ENCODE data around the gene GUSB. TPM values are rescaled to one million over a fixed set of nuclear protein-coding genes. Genes with fewer than 3 reads are reported as not detected.
"Not testable (repeated sequence)": the region's sequence is repeated elsewhere in the genome, so short reads cannot be mapped to it uniquely, and the experiment has no call there.

GUSB gene
- total RNA-seq, 2 experiments from 2014 or later: 74.0 to 82.3 TPM

- Mint-ChIP-seq H3K9me3 (no peaks in the 10 kb centered on the region), H3K4me1 (no peaks in the 10 kb centered on the region), H3K27me3 (no peaks in the 10 kb centered on the region), H3K36me3 (ENCODE audit: low read depth) (peaks cover 68% of the 10 kb centered on the region), H3K4me3 (no peak overlapping the region), H3K27ac (no peak overlapping the region)
- DNase-seq: no peak
- ChIA-PET POLR2A (interaction anchor here (0.9 to 1.0 kb wide), 2 partner anchors 12 to 14 kb away, joined by 3 to 4 read pairs; partner anchors contain the start of gene GUSB), CTCF (no interaction called here)
Observed at GRCh38 chr7:65968256-65969185, 13.5 kb downstream of the GUSB start.

DNA sequence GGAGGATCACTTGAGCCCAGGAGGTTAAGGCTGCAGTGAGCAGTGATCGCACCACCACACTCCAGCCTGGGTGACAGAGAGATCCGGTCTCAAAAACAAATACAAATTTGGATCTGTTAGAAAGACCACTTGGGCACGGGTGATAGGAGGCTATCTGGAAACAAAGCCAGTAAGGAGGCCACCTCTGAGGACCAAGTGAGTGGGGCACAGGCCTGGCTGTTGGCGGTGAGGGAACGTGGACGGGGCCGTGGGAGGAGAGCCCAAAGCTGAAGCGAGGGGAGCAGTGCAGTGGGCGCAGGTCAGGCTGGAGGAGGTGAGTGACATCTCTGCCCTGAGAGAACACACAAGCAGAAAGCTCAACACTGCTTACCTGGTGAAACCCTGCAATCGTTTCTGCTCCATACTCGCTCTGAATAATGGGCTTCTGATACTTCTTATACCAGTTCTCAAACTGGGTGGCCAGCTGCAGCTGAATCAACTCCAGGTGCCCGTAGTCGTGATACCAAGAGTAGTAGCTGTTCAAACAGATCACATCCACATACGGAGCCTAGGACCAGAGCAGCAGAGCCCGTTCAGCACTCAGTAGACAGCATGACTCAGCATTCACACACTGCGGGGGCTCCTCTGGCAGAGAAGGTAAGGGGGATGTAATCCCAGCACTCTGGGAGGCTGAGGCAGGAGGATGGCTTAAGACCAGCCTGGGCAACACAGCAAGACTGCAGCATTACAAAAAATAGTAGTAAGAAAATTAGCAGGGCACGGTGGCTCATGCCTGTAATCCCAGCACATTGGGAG, 14.5 kb downstream of the GUSB start:
- Mint-ChIP-seq H3K4me1 (no peaks in the 10 kb centered on the region), H3K27me3 (no peaks in the 10 kb centered on the region), H3K9me3 (no peaks in the 10 kb centered on the region), H3K27ac (no peak overlapping the region), H3K36me3 (ENCODE audit: low read depth) (peaks cover 66% of the 10 kb centered on the region), H3K4me3 (no peak overlapping the region)
- CTCF ChIA-PET: no interaction called here
- POLR2A ChIA-PET: no interaction called here
- DNase-seq: no peak

DNA sequence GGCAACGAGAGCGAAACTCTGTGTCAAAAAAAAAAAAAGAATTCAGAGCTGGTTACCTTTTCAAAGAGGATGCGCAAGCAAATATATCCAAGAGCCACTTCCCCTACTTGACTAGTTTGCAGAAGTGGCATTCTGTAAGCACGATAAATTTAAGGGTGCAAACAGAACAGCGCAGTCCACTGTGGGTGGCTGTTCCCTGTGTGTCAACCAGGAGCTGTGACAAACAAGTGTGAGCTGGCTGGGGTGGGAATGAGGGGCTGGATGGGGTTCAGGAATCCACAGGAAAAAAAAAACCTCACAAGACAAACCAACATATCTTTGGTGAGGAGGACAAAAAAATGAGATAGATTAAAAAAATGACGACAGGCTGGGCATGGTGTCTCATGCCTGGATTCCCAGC, 15.9 kb downstream of the GUSB start:
- H3K27ac Mint-ChIP-seq: no peak overlapping the region

GRCh38 chr7:65964671-65965070, 17.3 kb downstream of the GUSB start:
- CTCF ChIA-PET, H3K27ac Mint-ChIP-seq, H3K9me3 Mint-ChIP-seq, H3K27me3 Mint-ChIP-seq, H3K4me1 Mint-ChIP-seq, POLR2A ChIA-PET, H3K4me3 Mint-ChIP-seq, DNase-seq: not testable (repeated sequence)
- H3K36me3 Mint-ChIP-seq (ENCODE audit: low read depth): peaks cover 63% of the 10 kb centered on the region

More for the DNA sequence above, 15.9 kb downstream of the GUSB start:
- Mint-ChIP-seq H3K27me3 (no peaks in the 10 kb centered on the region), H3K4me1 (no peaks in the 10 kb centered on the region), H3K4me3 (no peak overlapping the region), H3K9me3 (no peaks in the 10 kb centered on the region), H3K36me3 (ENCODE audit: low read depth) (peaks cover 61% of the 10 kb centered on the region)
- POLR2A ChIA-PET: no interaction called here
- CTCF ChIA-PET: no interaction called here
- DNase-seq: no peak

- Mint-ChIP-seq H3K36me3 (ENCODE audit: low read depth) (peaks cover 61% of the 10 kb centered on the region), H3K9me3 (no peaks in the 10 kb centered on the region), H3K27ac (no peak overlapping the region), H3K4me1 (no peaks in the 10 kb centered on the region), H3K4me3 (no peak overlapping the region), H3K27me3 (no peaks in the 10 kb centered on the region)
- no peak for DNase-seq
- POLR2A ChIA-PET: interaction anchor here (0.6 kb wide), 1 partner anchor 240 kb away, joined by 3 read pairs; no protein-coding TSS in a partner anchor
- CTCF ChIA-PET: no interaction called here
Observed at GRCh38 chr7:65962033-65962432, 20.0 kb downstream of the GUSB start.

DNA sequence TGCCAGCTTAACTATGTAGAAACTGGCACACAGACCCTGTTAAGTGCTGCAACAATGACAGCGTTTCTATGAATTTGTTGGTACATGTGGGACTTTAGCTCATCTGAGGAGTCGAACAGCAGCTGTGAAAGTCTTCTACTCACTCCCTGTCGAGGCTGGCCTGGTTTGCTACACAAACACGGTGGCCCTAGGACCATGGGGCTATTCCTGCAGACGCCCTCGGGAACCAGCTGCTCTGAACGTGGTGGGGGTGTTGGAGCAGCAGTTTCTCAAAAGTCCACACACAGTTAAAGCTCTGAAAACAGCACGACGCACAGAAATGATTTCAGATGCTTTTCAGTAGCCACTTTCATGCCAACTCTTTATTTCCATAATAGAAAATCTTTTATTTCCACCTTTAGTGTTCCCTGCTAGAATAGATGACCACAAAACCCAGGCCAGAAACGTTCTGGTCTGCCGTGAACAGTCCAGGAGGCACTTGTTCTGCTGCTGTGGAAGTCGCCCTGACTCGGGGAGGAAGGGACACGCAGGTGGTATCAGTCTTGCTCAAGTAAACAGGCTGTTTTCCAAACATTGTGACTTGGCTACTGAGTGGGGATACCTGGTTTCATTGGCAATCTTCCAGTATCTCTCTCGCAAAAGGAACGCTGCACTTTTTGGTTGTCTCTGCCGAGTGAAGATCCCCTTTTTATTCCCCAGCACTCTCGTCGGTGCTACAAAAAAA, 21.5 kb downstream of the GUSB start:
- no peak for DNase-seq
- Mint-ChIP-seq H3K4me1 (no peaks in the 10 kb centered on the region), H3K27me3 (no peaks in the 10 kb centered on the region), H3K27ac (no peak overlapping the region), H3K36me3 (ENCODE audit: low read depth) (peaks cover 56% of the 10 kb centered on the region), H3K4me3 (no peak overlapping the region), H3K9me3 (no peaks in the 10 kb centered on the region)
- POLR2A ChIA-PET: interaction anchor here (0.8 kb wide), 1 partner anchor 20 kb away, joined by 3 read pairs; no protein-coding TSS in a partner anchor
- CTCF ChIA-PET: no interaction called here

- no peaks in the 10 kb centered on the region for H3K4me1 Mint-ChIP-seq
- DNase-seq: no peak
- ChIA-PET CTCF (no interaction called here), POLR2A (no interaction called here)
- no peak overlapping the region for H3K4me3 Mint-ChIP-seq
- peaks cover 36% of the 10 kb centered on the region for H3K36me3 Mint-ChIP-seq (ENCODE audit: low read depth)
- no peak overlapping the region for H3K27ac Mint-ChIP-seq
- H3K27me3 Mint-ChIP-seq: no peaks in the 10 kb centered on the region
- H3K9me3 Mint-ChIP-seq: no peaks in the 10 kb centered on the region
Observed at GRCh38 chr7:65955718-65956117, 26.3 kb downstream of the GUSB start.

DNA sequence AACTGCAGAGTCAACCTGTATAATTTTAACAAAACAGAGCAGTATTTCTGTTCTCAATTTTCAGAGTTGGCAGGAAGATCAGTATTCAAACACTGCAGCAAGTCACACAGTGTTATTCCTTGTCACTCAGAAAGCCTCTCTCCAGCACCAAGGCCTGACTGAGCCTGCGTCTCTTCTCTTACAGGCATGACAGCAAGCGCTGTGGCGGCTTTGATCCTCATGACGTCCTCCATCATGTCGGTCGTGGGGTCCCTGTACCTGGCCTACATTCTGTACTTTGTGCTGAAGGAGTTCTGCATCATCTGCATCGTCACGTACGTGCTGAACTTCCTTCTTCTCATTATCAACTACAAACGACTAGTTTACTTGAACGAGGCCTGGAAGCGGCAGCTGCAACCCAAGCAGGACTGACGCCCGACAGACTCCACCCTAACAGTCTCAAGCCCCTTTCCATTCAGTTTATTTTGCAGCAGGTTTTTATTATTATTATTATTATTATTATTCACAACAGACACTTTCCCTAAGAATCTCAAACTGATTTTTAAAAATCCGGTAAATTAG, 28.0 kb downstream of the GUSB start:
- DNase-seq: no peak
- H3K27me3 Mint-ChIP-seq: no peaks in the 10 kb centered on the region
- H3K4me3 Mint-ChIP-seq: no peak overlapping the region
- H3K36me3 Mint-ChIP-seq (ENCODE audit: low read depth): peaks cover 20% of the 10 kb centered on the region
- H3K9me3 Mint-ChIP-seq: no peaks in the 10 kb centered on the region
- ChIA-PET POLR2A (no interaction called here), CTCF (no interaction called here)
- no peaks in the 10 kb centered on the region for H3K4me1 Mint-ChIP-seq
- no peak overlapping the region for H3K27ac Mint-ChIP-seq

DNA sequence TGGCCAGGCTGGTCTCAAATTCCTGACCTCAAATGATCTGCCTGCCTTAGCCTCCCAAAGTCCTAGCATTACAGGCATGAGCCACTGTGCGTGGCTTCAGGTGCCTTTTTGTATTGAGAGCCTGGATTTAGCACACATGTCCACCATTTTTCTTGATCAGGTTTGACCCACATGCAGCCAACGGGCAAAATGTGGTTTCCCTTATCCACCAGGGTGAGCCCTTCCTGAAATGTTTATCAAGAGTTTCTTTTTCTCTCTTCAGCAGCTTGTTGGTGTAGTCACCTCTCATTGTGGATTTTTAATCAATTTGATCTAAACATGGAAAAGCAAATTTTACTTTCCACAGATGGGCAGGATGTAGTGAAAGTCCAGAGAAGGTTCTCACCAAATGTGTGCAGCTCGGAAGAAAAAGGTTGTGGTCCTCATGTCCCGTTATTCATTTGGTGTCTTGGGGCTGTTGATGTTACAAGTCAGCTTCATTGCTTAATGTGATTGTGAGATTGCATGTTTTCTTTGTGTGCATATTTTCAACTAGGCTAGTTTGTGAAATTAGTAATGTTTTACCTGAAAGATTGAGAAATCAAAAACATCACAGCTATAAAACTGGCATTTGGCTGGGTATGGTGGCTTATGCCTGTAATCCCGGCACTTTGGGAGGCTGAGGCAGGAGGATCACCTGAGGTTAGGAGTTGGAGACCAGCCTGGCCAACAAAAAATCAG, 28.9 kb downstream of the GUSB start:
- Mint-ChIP-seq H3K4me3 (no peak overlapping the region), H3K36me3 (ENCODE audit: low read depth) (peaks cover 14% of the 10 kb centered on the region), H3K27ac (no peak overlapping the region), H3K4me1 (no peaks in the 10 kb centered on the region), H3K27me3 (no peaks in the 10 kb centered on the region), H3K9me3 (no peaks in the 10 kb centered on the region)
- ChIA-PET POLR2A (no interaction called here), CTCF (interaction anchor here (0.6 kb wide), 1 partner anchor 23 kb away, joined by 3 read pairs; no protein-coding TSS in a partner anchor)
- DNase-seq: no peak

DNA sequence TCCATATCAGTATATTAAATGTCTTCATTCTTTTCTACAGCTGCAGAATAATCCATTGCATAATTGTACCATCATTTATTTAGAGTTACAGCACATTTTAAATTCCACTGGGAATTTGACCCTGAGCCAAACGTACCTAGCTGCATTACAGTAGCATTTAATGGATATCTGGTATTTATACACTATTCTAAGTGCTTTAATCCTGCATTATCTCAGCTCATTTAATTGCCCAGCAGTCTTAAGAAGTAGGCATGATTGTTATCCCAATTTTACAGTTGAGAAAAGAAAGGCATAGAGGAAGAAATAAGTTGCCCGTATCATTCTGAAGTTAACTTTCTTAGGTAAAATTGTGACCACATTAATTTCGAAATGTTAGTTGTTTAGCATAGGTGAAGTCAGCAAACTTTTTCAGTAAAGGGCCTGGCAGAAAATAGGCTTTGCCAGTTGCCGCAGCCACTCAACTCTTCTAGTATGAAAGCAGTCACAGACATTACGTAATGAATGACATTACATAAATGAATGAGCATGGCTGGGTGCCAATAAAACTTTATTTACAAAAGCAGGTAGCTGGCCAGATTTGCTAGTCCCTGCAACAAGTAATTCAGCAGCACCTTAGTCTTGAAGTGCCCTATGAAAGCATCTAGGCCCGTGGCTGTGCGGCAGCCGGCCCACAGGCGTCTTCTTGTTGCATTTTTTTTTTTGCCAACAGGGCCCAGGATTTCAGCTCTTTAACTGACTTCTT, 30.0 kb downstream of the GUSB start:
- no peak for DNase-seq
- H3K9me3 Mint-ChIP-seq: no peaks in the 10 kb centered on the region
- peaks cover 2% of the 10 kb centered on the region for H3K4me1 Mint-ChIP-seq
- no peak overlapping the region for H3K27ac Mint-ChIP-seq
- H3K36me3 Mint-ChIP-seq (ENCODE audit: low read depth): peaks cover 8% of the 10 kb centered on the region
- POLR2A ChIA-PET: no interaction called here
- CTCF ChIA-PET: no interaction called here
- H3K27me3 Mint-ChIP-seq: no peaks in the 10 kb centered on the region
- no peak overlapping the region for H3K4me3 Mint-ChIP-seq

- no peak for DNase-seq
- CTCF ChIA-PET: no interaction called here
- Mint-ChIP-seq H3K36me3 (ENCODE audit: low read depth) (no peaks in the 10 kb centered on the region), H3K4me3 (no peak overlapping the region), H3K27me3 (no peaks in the 10 kb centered on the region), H3K4me1 (peaks cover 3% of the 10 kb centered on the region), H3K27ac (no peak overlapping the region), H3K9me3 (no peaks in the 10 kb centered on the region)
- POLR2A ChIA-PET: interaction anchor here (0.6 kb wide), 1 partner anchor 183 kb away, joined by 3 read pairs; no protein-coding TSS in a partner anchor
Observed at GRCh38 chr7:65946904-65947303, 35.1 kb downstream of the GUSB start.

GRCh38 chr7:65945787-65946186, 36.2 kb downstream of the GUSB start:
- DNase-seq; H3K27me3 Mint-ChIP-seq; POLR2A ChIA-PET; H3K36me3 Mint-ChIP-seq (ENCODE audit: low read depth); H3K4me1 Mint-ChIP-seq; CTCF ChIA-PET; H3K27ac Mint-ChIP-seq; H3K9me3 Mint-ChIP-seq; H3K4me3 Mint-ChIP-seq: not testable (repeated sequence)

All from activated CD4-positive, alpha-beta memory T cell treated with anti-CD3 and anti-CD28 coated beads, Interleukin-2, amount 10 ng/mL, durations not matched to agents 7 days and 5 days (primary cell).